Naive thymus-derived CD4-positive, alpha-beta T cell (primary cell): ENCODE measurements around the gene GSTT4. TPM values are rescaled to one million over a fixed set of nuclear protein-coding genes. Genes with fewer than 3 reads are reported as not detected.
"Not testable (repeated sequence)": the region's sequence is repeated elsewhere in the genome, so short reads cannot be mapped to it uniquely, and the experiment has no call there.

Experiments
- ATAC-seq: fragments of 150-1000 bp; cut with Tn5 transposase; 2 replicates; pipeline ENCODE4 v1.10.0; 2021; ENCODE audit warnings: mild to moderate bottlenecking, moderate library complexity
- CTCF ChIA-PET: fragments of 350-600 bp; sonication (Branson Sonifier 250); formaldehyde crosslinking; loops from one replicate; lab custom pipeline; 2021; ENCODE audit warnings: antibody characterized with exemption; lab: Charles Lee
- POLR2A ChIA-PET: fragments of 350-600 bp; sonication (Branson Sonifier 250); formaldehyde crosslinking; loops from one replicate; lab custom pipeline; 2021; ENCODE audit warnings: antibody characterized with exemption, inconsistent platforms; lab: Charles Lee
- DNase-seq, 9 donors: peaks; one replicate each; pipeline versions ENCODE4 v3.0.0 to v3.0.0-alpha.2; 2020 to 2022; ENCODE audit warnings: mixed read lengths in 1 of 9
- H3K27ac ChIP-seq: one replicate; pipeline ENCODE4 v1.7.0; 2013; ENCODE audit warnings: mild to moderate bottlenecking, low read depth, low read length, moderate library complexity
- H3K27me3 ChIP-seq, 2 donors: one replicate each; pipeline ENCODE4 v1.7.0; 2013; ENCODE audit warnings: low read length in 2 of 2, mild to moderate bottlenecking in 2 of 2, moderate library complexity in 2 of 2; ENCODE audit not compliant: control insufficient read depth in 2 of 2, insufficient read depth in 2 of 2
- H3K36me3 ChIP-seq, 3 experiments: 1 replicate in 2 of 3; 2 replicates in 1 of 3; pipeline ENCODE4 v1.7.0; 2013; ENCODE audit warnings: low read length in 3 of 3, mild to moderate bottlenecking in 3 of 3, moderate library complexity in 1 of 3; ENCODE audit not compliant: insufficient read depth in 3 of 3, control insufficient read depth in 2 of 3
- H3K4me1 ChIP-seq, 2 donors: one replicate each; pipeline ENCODE4 v1.7.0; 2013; ENCODE audit warnings: low read length in 2 of 2, mild to moderate bottlenecking in 2 of 2, moderate library complexity in 1 of 2; ENCODE audit not compliant: control insufficient read depth in 2 of 2, insufficient read depth in 2 of 2
- H3K4me3 ChIP-seq: 2 replicates; pipeline ENCODE4 v1.7.0; 2013; ENCODE audit warnings: mild to moderate bottlenecking, low read length
- H3K9me3 ChIP-seq, 3 experiments: 1 replicate in 2 of 3; 2 replicates in 1 of 3; pipeline ENCODE4 v1.7.0; 2013; ENCODE audit warnings: low read length in 3 of 3; ENCODE audit not compliant: control insufficient read depth in 2 of 3
- H3K27ac Mint-ChIP-seq, 9 donors: one replicate each; pipeline ENCODE4 v1.8.0; 2020 to 2022; ENCODE audit warnings: mixed read lengths in 9 of 9, mild to moderate bottlenecking in 8 of 9, moderate library complexity in 5 of 9, inconsistent platforms in 2 of 9
- H3K27me3 Mint-ChIP-seq, 5 donors: one replicate each; pipeline ENCODE4 v1.8.0; 2021 to 2022; ENCODE audit warnings: mixed read lengths in 5 of 5, mild to moderate bottlenecking in 1 of 5
- H3K36me3 Mint-ChIP-seq, 5 donors: one replicate each; pipeline ENCODE4 v1.8.0; 2020 to 2022; ENCODE audit warnings: mixed read lengths in 5 of 5, mild to moderate bottlenecking in 3 of 5, inconsistent platforms in 1 of 5
- H3K4me1 Mint-ChIP-seq, 7 donors: one replicate each; pipeline ENCODE4 v1.8.0; 2020 to 2022; ENCODE audit warnings: mixed read lengths in 7 of 7, mild to moderate bottlenecking in 3 of 7, inconsistent platforms in 1 of 7
- H3K4me3 Mint-ChIP-seq, 10 donors: one replicate each; pipeline ENCODE4 v1.8.0; 2020 to 2022; ENCODE audit warnings: mild to moderate bottlenecking in 10 of 10, mixed read lengths in 10 of 10, moderate library complexity in 6 of 10, inconsistent platforms in 2 of 10
- H3K9me3 Mint-ChIP-seq, 11 donors: one replicate each; pipeline ENCODE4 v1.8.0; 2020 to 2022; ENCODE audit warnings: mixed read lengths in 11 of 11, mild to moderate bottlenecking in 4 of 11, inconsistent platforms in 1 of 11, moderate library complexity in 1 of 11
- intact Hi-C, 2 donors: fragments of 100-400 bp; cut with micrococcal nuclease; formaldehyde crosslinking; loops; one replicate each; pipeline ENCODE4 v1.15.1; 2023
- polyA plus RNA-seq, 2 donors: library from polyadenylated mRNA; unstranded; fragments of 300-500 nt; fragmentation: Illumina TruSeq; gene quantifications; one replicate each; pipeline ENCODE4 v1.2.3, GENCODE V29; 2021
- total RNA-seq, 6 experiments: library from RNA in 5 of 6; stranded (reverse) in 5 of 6; gene quantifications; 1 replicate in 5 of 6; 2 replicates in 1 of 6; pipeline ENCODE4 v1.2.3 and lab custom pipeline; 2021 to 2026

Gene GSTT4
- total and polyA plus RNA-seq, 7 experiments from 2014 or later: not detected

DNA sequence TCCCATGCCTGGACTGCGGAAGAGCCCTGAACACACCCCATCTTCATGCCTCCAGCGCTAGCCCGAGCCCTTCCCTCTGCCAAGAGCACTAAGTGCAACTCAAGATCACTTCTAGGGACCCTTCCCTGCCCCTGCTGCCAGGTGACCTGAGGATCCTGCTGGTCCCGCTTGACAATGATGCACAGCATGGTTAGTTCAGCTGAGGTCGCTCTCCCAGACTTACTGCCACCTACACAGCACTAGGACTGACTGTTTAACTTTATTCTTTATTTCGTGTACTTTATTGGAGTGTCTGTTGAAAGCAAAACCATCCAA, 50.3 kb downstream of the GSTT4 start:
- H3K27ac ChIP-seq, H3K4me3 ChIP-seq, DNase-seq, CTCF ChIA-PET, H3K4me1 Mint-ChIP-seq, H3K36me3 Mint-ChIP-seq, POLR2A ChIA-PET, ATAC-seq, H3K27ac Mint-ChIP-seq, H3K27me3 ChIP-seq, H3K9me3 ChIP-seq, H3K27me3 Mint-ChIP-seq, H3K4me1 ChIP-seq, H3K36me3 ChIP-seq, H3K9me3 Mint-ChIP-seq, H3K4me3 Mint-ChIP-seq: not testable (repeated sequence)
- intact Hi-C loops: loop anchor here (5.0 to 10.0 kb wide), 3 partner anchors 90 to 413 kb away; no protein-coding TSS in a partner anchor

DNA sequence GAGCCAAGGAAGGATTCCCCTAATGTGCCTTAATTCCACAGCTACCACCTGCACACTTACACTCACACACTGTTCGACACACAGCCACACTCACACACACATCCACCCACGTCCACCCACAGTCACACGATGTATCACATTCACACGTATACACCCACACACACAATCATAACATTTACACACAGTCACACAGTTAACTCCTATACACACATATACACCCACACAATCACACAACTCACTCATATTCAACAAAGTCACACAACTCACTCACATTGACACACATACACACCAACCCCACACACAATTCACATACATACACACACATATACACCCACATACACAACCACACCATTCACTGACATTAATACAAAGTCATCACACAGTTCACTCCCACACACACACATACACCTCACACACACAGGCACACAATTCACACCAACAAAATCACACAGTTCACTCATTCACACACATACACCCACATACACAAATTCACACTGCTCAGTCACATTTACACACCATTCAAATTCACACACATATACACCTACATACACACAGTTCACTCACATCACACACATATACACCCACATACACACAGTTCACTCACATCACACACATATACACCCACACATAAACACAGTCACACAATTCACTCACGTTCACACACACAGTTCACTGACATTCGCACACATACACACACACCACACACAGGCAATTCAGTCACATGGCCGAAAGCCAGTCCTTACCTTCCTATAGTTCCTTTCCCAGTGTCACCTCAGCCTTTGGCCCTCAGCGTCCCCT, 50.9 kb downstream of the GSTT4 start:
- H3K36me3 ChIP-seq, DNase-seq, ATAC-seq, H3K27me3 Mint-ChIP-seq, H3K9me3 ChIP-seq, H3K9me3 Mint-ChIP-seq, POLR2A ChIA-PET, H3K4me3 Mint-ChIP-seq, H3K36me3 Mint-ChIP-seq, H3K4me3 ChIP-seq, H3K4me1 Mint-ChIP-seq, H3K27ac ChIP-seq, H3K4me1 ChIP-seq, H3K27me3 ChIP-seq: not testable (repeated sequence)
- H3K27ac Mint-ChIP-seq: peak overlapping the region in 1 of 9 donors; percentile 0
- intact Hi-C loops: loop anchor here in 1 of 2 donors (10.0 kb wide), 1 partner anchor 90 kb away; no protein-coding TSS in a partner anchor
- CTCF ChIA-PET: interaction anchor here (1.0 kb wide), 1 partner anchor 153 kb away, joined by 3 read pairs; no protein-coding TSS in a partner anchor

DNA sequence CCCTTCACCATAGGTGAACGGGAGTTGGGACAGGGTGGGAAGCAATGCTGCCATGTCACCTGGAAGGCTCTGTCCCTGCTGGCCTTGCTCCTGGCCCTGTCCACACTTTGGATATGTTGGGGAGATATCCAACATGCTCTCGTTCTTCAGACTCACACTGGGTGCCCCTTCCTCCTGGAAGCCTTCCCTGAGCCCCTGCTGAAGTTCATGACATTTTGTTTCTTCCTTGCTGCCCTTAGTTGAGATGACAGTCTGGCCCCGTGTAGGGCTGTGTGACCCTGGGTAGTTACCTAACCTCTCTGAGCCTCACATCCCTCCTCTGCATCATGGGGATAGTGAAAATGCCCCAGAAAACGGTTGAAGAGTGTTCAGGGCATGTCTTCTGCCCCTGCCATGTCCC, 51.8 kb downstream of the GSTT4 start:
- not testable (repeated sequence) for H3K27me3 Mint-ChIP-seq
- intact Hi-C loops: loop anchor here in 1 of 2 donors (10.0 kb wide), 1 partner anchor 89 kb away; no protein-coding TSS in a partner anchor

DNA sequence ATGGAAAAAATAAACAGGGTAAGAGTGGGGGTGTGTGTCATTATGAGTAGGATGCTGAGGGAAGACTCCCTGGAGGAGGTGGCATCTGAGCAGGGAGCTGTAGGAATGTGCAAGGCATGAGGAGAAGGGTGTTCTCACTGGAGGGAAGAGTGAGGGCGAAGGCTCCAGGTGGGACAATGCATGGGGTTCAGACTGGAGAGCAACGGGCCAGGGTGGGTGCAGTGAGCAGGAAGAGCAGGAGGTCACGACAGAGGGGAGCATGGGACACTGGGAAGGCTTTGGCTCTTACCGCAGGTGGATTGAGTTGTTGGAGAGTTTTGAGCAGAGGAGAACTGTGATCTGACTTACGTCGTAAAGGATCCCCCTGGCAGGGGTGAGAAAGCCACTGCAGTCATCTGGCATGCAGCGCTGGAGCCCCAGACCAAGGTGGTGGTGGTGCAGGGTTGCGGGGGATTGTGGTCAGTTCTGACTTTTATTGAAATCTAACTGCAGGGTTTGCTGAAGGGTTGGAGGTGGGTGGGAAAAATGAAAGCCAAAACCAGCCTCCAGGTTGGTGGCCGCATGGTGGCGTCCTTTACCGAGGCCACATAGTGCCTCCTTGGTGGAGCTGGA, 52.4 kb downstream of the GSTT4 start:
- DNase-seq, H3K27me3 ChIP-seq, ATAC-seq, H3K36me3 ChIP-seq, H3K9me3 Mint-ChIP-seq, H3K4me1 ChIP-seq, H3K4me3 ChIP-seq, H3K36me3 Mint-ChIP-seq, POLR2A ChIA-PET, H3K4me1 Mint-ChIP-seq, H3K27ac ChIP-seq, H3K4me3 Mint-ChIP-seq, H3K27me3 Mint-ChIP-seq, H3K9me3 ChIP-seq: not testable (repeated sequence)
- CTCF ChIA-PET: interaction anchor here (0.6 to 1.0 kb wide), 2 partner anchors 93 to 155 kb away, joined by 3 read pairs; no protein-coding TSS in a partner anchor
- intact Hi-C loops: loop anchor here in 1 of 2 donors (10.0 kb wide), 1 partner anchor 88 kb away; no protein-coding TSS in a partner anchor
- H3K27ac Mint-ChIP-seq: peak overlapping the region in 1 of 9 donors; percentile 14

More for the DNA sequence above, 51.8 kb downstream of the GSTT4 start:
- CTCF ChIA-PET: interaction anchor here (0.6 to 1.0 kb wide), 2 partner anchors 92 to 154 kb away, joined by 3 read pairs; no protein-coding TSS in a partner anchor
- H3K9me3 Mint-ChIP-seq, H3K4me1 ChIP-seq, DNase-seq, H3K27ac Mint-ChIP-seq, H3K27me3 ChIP-seq, H3K27ac ChIP-seq, ATAC-seq, H3K9me3 ChIP-seq, H3K36me3 Mint-ChIP-seq, H3K4me1 Mint-ChIP-seq, H3K4me3 Mint-ChIP-seq, H3K36me3 ChIP-seq, POLR2A ChIA-PET, H3K4me3 ChIP-seq: not testable (repeated sequence)

DNA sequence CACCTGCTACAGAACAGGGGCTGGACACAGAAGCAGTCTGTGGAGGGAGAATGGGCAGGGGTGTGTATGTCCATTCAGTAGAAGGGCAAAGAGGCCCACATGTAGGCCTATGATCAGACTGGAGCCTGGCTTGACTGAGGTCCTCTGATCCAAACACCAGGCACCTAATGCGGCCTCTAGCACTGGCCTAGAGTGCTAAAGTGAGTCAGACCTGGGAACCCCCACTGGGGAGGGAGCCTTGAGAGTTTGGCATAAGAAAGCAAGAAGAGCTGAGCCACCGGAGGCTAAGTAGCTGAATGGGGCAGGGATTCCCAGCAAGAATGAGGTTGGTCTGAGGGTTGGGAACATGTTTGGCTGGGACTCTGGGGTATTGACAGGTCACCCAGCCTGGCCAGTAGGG, 53.9 kb downstream of the GSTT4 start:
- H3K9me3 ChIP-seq, H3K9me3 Mint-ChIP-seq, DNase-seq, H3K4me3 ChIP-seq, H3K27me3 Mint-ChIP-seq, H3K4me1 Mint-ChIP-seq, POLR2A ChIA-PET, H3K36me3 Mint-ChIP-seq, H3K4me3 Mint-ChIP-seq, H3K27ac Mint-ChIP-seq, H3K36me3 ChIP-seq, H3K4me1 ChIP-seq, H3K27me3 ChIP-seq, H3K27ac ChIP-seq, ATAC-seq, CTCF ChIA-PET: not testable (repeated sequence)
- intact Hi-C loops: loop anchor here in 1 of 2 donors (10.0 kb wide), 1 partner anchor 87 kb away; no protein-coding TSS in a partner anchor

DNA sequence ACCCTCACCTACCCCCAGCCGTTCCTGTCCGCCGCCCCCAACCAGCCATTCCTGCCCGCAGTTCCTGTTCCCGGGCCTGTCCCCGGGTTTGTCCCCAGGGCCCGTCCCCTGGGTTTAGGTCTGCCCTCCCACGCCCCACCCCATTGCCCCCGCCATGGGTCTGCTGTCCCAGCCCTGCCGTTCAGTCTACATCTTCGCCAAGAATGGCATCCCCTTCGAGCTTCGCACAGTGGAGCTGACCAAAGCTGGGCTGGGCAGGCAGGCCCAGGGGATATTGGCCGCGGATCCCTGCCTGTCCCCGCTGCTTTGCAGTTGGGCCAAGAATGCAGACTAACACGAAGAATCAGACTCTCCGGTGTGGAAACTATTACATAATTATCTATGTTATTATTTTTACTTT, 55.5 kb downstream of the GSTT4 start:
- POLR2A ChIA-PET: interaction anchor here (0.6 kb wide), 1 partner anchor 36 kb away, joined by 4 read pairs; no protein-coding TSS in a partner anchor
- H3K4me3 Mint-ChIP-seq, H3K9me3 Mint-ChIP-seq, H3K27ac Mint-ChIP-seq, H3K4me1 ChIP-seq, H3K36me3 ChIP-seq, ATAC-seq, DNase-seq, H3K4me1 Mint-ChIP-seq, H3K36me3 Mint-ChIP-seq, H3K27me3 ChIP-seq, H3K9me3 ChIP-seq, H3K27ac ChIP-seq, H3K4me3 ChIP-seq, CTCF ChIA-PET: not testable (repeated sequence)
- intact Hi-C loops: loop anchor here in 1 of 2 donors (10.0 kb wide), 1 partner anchor 85 kb away; no protein-coding TSS in a partner anchor
- H3K27me3 Mint-ChIP-seq: peaks cover 0 to 11% (median 0%) of the 10 kb centered on the region in 5 donors
